ENCODE data around the gene UBL4A.

The UBL4A gene

GRCh38 chrX:154486396-154487207, at the start of gene UBL4A:
UBL4A (minus strand) TSS chrX:154486615; CDS start chrX:154486584, 31 bp downstream.
- no peak for FAIRE-seq

GRCh38 chrX:154535892-154536291, 49.5 kb upstream of the UBL4A start:
- FAIRE-seq, result no peak

GRCh38 chrX:154534526-154535322, 48.3 kb upstream of the UBL4A start:
- FAIRE-seq, result peak; percentile 53

GRCh38 chrX:154532690-154533089, 46.3 kb upstream of the UBL4A start:
- no peak for FAIRE-seq

GRCh38 chrX:154531626-154532025, 45.2 kb upstream of the UBL4A start:
- FAIRE-seq, result no peak

- no peak for FAIRE-seq
Measured at GRCh38 chrX:154530286-154530685, 43.9 kb upstream of the UBL4A start.

GRCh38 chrX:154529206-154529612, 42.8 kb upstream of the UBL4A start:
- no peak for FAIRE-seq

GRCh38 chrX:154526901-154527675, 40.7 kb upstream of the UBL4A start:
- no peak for FAIRE-seq

GRCh38 chrX:154525606-154526490, 39.4 kb upstream of the UBL4A start:
- no peak for FAIRE-seq

GRCh38 chrX:154519389-154519788, 33.0 kb upstream of the UBL4A start:
- FAIRE-seq, result no peak

GRCh38 chrX:154517101-154517781, 30.8 kb upstream of the UBL4A start:
- FAIRE-seq, result no peak

- no peak for FAIRE-seq
Measured at GRCh38 chrX:154516656-154517100, 30.3 kb upstream of the UBL4A start.

- FAIRE-seq, result no peak
Measured at GRCh38 chrX:154515966-154516655, 29.7 kb upstream of the UBL4A start, which contains the start of gene FAM3A. FAM3A (minus strand) TSS chrX:154516232; CDS start chrX:154515772, 460 bp downstream.

- no peak for FAIRE-seq
Measured at GRCh38 chrX:154515090-154515965, 28.9 kb upstream of the UBL4A start.

GRCh38 chrX:154513716-154514115, 27.3 kb upstream of the UBL4A start:
- FAIRE-seq, result no peak

GRCh38 chrX:154512879-154513553, 26.6 kb upstream of the UBL4A start:
- FAIRE-seq, result no peak

- FAIRE-seq, result no peak
Measured at GRCh38 chrX:154511761-154512160, 25.3 kb upstream of the UBL4A start.

GRCh38 chrX:154509455-154509854, 23.0 kb upstream of the UBL4A start:
- no peak for FAIRE-seq

GRCh38 chrX:154508384-154508745, 21.9 kb upstream of the UBL4A start:
- FAIRE-seq, result no peak
